Peyer's patch (tissue), 4 donors: Measurements from ENCODE around the gene TIMP2.

ENCODE experiments used
- POLR2A ChIP-seq, 2 donors: fragments of 450-650 bp; IDR thresholded peaks; one replicate each; pipeline ENCODE4 v1.5.1; 2017; ENCODE audit warnings: antibody characterized with exemption in 2 of 2, mild to moderate bottlenecking in 2 of 2, moderate library complexity in 2 of 2
- TF ChIP-seq, protein P1 (sequence below), 6 experiments: fragments of 450-650 bp in 4 of 6; fragments of 200-600 bp in 2 of 6; sonication (generic) in 1 of 6; IDR thresholded peaks; one replicate each; pipeline ENCODE4 v1.5.1; 2017 to 2019; ENCODE audit warnings: antibody characterized with exemption in 6 of 6, mild to moderate bottlenecking in 3 of 6, moderate library complexity in 1 of 6

DNA sequence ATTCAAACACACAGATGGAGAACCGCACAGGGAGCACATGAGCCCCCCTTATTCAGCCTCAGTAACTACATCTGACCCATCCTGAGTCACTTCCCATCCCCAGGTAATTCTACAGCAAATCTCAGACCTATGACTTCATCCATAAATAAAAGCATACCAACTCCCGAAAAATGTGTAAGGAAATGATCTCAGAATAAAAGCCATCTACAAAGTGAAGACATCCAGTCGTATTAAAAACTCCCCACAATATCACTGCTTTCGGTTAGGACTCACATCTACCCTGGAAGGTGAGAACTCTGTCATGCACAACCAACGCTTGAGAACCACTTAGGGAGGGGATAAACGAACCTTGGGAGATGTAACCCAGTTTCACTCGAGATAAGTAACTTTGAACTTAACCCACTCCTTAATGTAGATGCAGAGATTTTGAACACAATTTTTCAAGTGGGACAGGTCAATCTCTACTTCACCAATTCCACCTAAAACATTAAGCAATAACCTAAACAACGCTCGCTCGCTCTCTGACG, 85.9 kb downstream of the TIMP2 start:
- TF ChIP-seq, protein P1, sequence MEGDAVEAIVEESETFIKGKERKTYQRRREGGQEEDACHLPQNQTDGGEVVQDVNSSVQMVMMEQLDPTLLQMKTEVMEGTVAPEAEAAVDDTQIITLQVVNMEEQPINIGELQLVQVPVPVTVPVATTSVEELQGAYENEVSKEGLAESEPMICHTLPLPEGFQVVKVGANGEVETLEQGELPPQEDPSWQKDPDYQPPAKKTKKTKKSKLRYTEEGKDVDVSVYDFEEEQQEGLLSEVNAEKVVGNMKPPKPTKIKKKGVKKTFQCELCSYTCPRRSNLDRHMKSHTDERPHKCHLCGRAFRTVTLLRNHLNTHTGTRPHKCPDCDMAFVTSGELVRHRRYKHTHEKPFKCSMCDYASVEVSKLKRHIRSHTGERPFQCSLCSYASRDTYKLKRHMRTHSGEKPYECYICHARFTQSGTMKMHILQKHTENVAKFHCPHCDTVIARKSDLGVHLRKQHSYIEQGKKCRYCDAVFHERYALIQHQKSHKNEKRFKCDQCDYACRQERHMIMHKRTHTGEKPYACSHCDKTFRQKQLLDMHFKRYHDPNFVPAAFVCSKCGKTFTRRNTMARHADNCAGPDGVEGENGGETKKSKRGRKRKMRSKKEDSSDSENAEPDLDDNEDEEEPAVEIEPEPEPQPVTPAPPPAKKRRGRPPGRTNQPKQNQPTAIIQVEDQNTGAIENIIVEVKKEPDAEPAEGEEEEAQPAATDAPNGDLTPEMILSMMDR (IDR thresholded peaks at IDR 0.05), result no peak
- TF ChIP-seq POLR2A (IDR thresholded peaks at IDR 0.05), result no peak
